Liver (tissue), 9 donors: ENCODE measurements around the gene PCDHGC5. TPM values are rescaled to one million over a fixed set of nuclear protein-coding genes. Genes with fewer than 3 reads are reported as not detected.

Experiments used
- DNase-seq: peaks from one replicate; pipeline ENCODE4 v3.0.0-alpha.2; 2017; ENCODE audit warnings: low spot score
- H3K27ac ChIP-seq, 2 donors: one replicate each; pipeline ENCODE4 v1.7.0; 2013; ENCODE audit warnings: inconsistent platforms in 2 of 2, low read length in 2 of 2, control low read depth in 1 of 2, low read depth in 1 of 2, mild to moderate bottlenecking in 1 of 2
- H3K27me3 ChIP-seq, 4 donors: one replicate each; pipeline versions ENCODE4 v1.6.1 to v1.7.0; 2013; ENCODE audit warnings: low read length in 3 of 4, inconsistent platforms in 1 of 4, mild to moderate bottlenecking in 1 of 4, moderate library complexity in 1 of 4; ENCODE audit not compliant: control insufficient read depth in 4 of 4, insufficient read depth in 4 of 4
- H3K36me3 ChIP-seq, 4 donors: one replicate each; pipeline versions ENCODE4 v1.6.1 to v1.7.0; 2013; ENCODE audit warnings: low read length in 3 of 4, mild to moderate bottlenecking in 3 of 4, low read depth in 1 of 4, moderate library complexity in 1 of 4; ENCODE audit not compliant: control insufficient read depth in 4 of 4, insufficient read depth in 3 of 4
- H3K4me1 ChIP-seq, 4 donors: one replicate each; pipeline versions ENCODE4 v1.6.1 to v1.7.0; 2013; ENCODE audit warnings: low read length in 3 of 4, mild to moderate bottlenecking in 3 of 4, moderate library complexity in 1 of 4; ENCODE audit not compliant: control insufficient read depth in 4 of 4, insufficient read depth in 4 of 4
- H3K4me3 ChIP-seq, 3 donors: one replicate each; pipeline versions ENCODE4 v1.6.1 to v1.7.0; 2013; ENCODE audit warnings: low read length in 3 of 3, control low read depth in 1 of 3, low read depth in 1 of 3, mild to moderate bottlenecking in 1 of 3
- H3K9ac ChIP-seq, 2 donors: one replicate each; pipeline ENCODE4 v1.7.0; 2013; ENCODE audit warnings: low read length in 2 of 2, mild to moderate bottlenecking in 2 of 2, moderate library complexity in 2 of 2, control low read depth in 1 of 2, low read depth in 1 of 2
- H3K9me3 ChIP-seq, 4 donors: one replicate each; pipeline versions ENCODE4 v1.6.1 to v1.7.0; 2013; ENCODE audit warnings: low read length in 3 of 4; ENCODE audit not compliant: control insufficient read depth in 4 of 4
- EGR1 ChIP-seq, 2 donors: IDR thresholded peaks; 2 replicates each; pipeline ENCODE4 v1.6.1; 2016 to 2018; ENCODE audit warnings: antibody characterized with exemption in 2 of 2, low read depth in 2 of 2
- FOXA1 ChIP-seq: IDR thresholded peaks from 2 replicates; pipeline ENCODE4 v1.6.1; 2016; ENCODE audit warnings: antibody characterized with exemption
- FOXA2 ChIP-seq: IDR thresholded peaks from 2 replicates; pipeline ENCODE4 v1.6.1; 2016; ENCODE audit warnings: antibody characterized with exemption
- GABPA ChIP-seq, 2 donors: IDR thresholded peaks in 1 of 2; conservative IDR thresholded peaks in 1 of 2; 2 replicates each; pipeline ENCODE4 v1.6.1; 2016; ENCODE audit warnings: antibody characterized with exemption in 2 of 2, mild to moderate bottlenecking in 1 of 2, moderate library complexity in 1 of 2
- HNF4A ChIP-seq, 2 donors: conservative IDR thresholded peaks; 2 replicates each; pipeline ENCODE4 v1.6.1; 2016; ENCODE audit warnings: antibody characterized with exemption in 2 of 2, mild to moderate bottlenecking in 2 of 2
- HNF4G ChIP-seq: IDR thresholded peaks from 2 replicates; pipeline ENCODE4 v1.6.1; 2016; ENCODE audit warnings: antibody characterized with exemption
- JUND ChIP-seq, 2 donors: IDR thresholded peaks; 2 replicates each; pipeline ENCODE4 v1.6.1; 2016; ENCODE audit warnings: antibody characterized with exemption in 2 of 2
- NR2F2 ChIP-seq: IDR thresholded peaks from 2 replicates; pipeline ENCODE4 v1.6.1; 2016; ENCODE audit warnings: antibody characterized with exemption
- RAD21 ChIP-seq, 2 donors: IDR thresholded peaks; 2 replicates each; pipeline ENCODE4 v1.6.1; 2016; ENCODE audit warnings: antibody characterized with exemption in 2 of 2, mild to moderate bottlenecking in 2 of 2
- RXRA ChIP-seq, 2 donors: IDR thresholded peaks; 2 replicates each; pipeline ENCODE4 v1.6.1; 2017 to 2018; ENCODE audit warnings: antibody characterized with exemption in 2 of 2, mild to moderate bottlenecking in 1 of 2
- SP1 ChIP-seq: IDR thresholded peaks from 2 replicates; pipeline ENCODE4 v1.6.1; 2018; ENCODE audit warnings: antibody characterized with exemption, mild to moderate bottlenecking
- TAF1 ChIP-seq: conservative IDR thresholded peaks from 2 replicates; pipeline ENCODE4 v1.6.1; 2016; ENCODE audit warnings: antibody characterized with exemption, mild to moderate bottlenecking
- YY1 ChIP-seq: IDR thresholded peaks from 2 replicates; pipeline ENCODE4 v1.6.1; 2016; ENCODE audit warnings: antibody characterized with exemption, mild to moderate bottlenecking
- WGBS: extraction: QIAGEN DNeasy Blood & Tissue Kit; methylation state at CpG from one replicate; pipeline ENCODE4 v1.1.7; 2013; 5-methylcytosine and 5-hydroxymethylcytosine counted together
- polyA plus RNA-seq, 2 donors: library from polyadenylated mRNA; stranded (reverse) in 1 of 2; unstranded in 1 of 2; fragments of 200-250 nt in 1 of 2; fragments of >200 nt in 1 of 2; fragmentation: Nextera tagmentation in 1 of 2; extraction: Ambion mirVana in 1 of 2; gene quantifications; one replicate each; pipeline versions ENCODE4 v1.2.1 to v1.2.3, GENCODE V29; 2013 to 2015
- total RNA-seq, 2 donors: library from RNA; depleted of rRNA; stranded (reverse); fragments of >200 nt; gene quantifications; one replicate each; pipeline ENCODE4 v1.2.3, GENCODE V29; 2014
- TF ChIP-seq, protein P1 (sequence below): fragments of 150-350 bp; IDR thresholded peaks from 2 replicates; pipeline ENCODE4 v1.5.1; 2017; ENCODE audit warnings: improper control_type of control experiment, low read depth, low read length; ENCODE audit not compliant: missing input control
- TF ChIP-seq, protein P2 (sequence below): IDR thresholded peaks from 2 replicates; pipeline ENCODE4 v1.6.1; 2016; ENCODE audit warnings: antibody characterized with exemption
- TF ChIP-seq, protein P3 (sequence below): IDR thresholded peaks from 2 replicates; pipeline ENCODE4 v1.6.1; 2016; ENCODE audit warnings: antibody characterized with exemption
- TF ChIP-seq, protein P4 (sequence below): IDR thresholded peaks from 2 replicates; pipeline ENCODE4 v1.6.1; 2016; ENCODE audit warnings: antibody characterized with exemption, mild to moderate bottlenecking
- TF ChIP-seq, protein P5 (sequence below): IDR thresholded peaks from 2 replicates; pipeline ENCODE4 v1.6.1; 2016; ENCODE audit warnings: antibody characterized with exemption
- donor health status: healthy.
- donor health status: healthy.
- donor health status: healthy.
- donor health status: healthy.
- donor health status: healthy.

Gene PCDHGC5
- total and polyA plus RNA-seq, 4 donors: 0.02 to 1.1 (median 0.19) TPM; not detected in 1

DNA sequence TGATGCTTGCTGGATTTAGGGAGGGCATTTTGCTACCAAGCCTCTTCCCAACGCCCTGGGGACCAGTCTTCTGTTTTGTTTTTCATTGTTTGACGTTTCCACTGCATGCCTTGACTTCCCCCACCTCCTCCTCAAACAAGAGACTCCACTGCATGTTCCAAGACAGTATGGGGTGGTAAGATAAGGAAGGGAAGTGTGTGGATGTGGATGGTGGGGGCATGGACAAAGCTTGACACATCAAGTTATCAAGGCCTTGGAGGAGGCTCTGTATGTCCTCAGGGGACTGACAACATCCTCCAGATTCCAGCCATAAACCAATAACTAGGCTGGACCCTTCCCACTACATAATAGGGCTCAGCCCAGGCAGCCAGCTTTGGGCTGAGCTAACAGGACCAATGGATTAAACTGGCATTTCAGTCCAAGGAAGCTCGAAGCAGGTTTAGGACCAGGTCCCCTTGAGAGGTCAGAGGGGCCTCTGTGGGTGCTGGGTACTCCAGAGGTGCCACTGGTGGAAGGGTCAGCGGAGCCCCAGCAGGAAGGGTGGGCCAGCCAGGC, 23.0 kb downstream of the PCDHGC5 start (continued):
- TF ChIP-seq GABPA (IDR thresholded peaks at IDR 0.05 in 1 of 2, conservative IDR thresholded peaks at IDR 0.05 in 1 of 2): no peak

DNA sequence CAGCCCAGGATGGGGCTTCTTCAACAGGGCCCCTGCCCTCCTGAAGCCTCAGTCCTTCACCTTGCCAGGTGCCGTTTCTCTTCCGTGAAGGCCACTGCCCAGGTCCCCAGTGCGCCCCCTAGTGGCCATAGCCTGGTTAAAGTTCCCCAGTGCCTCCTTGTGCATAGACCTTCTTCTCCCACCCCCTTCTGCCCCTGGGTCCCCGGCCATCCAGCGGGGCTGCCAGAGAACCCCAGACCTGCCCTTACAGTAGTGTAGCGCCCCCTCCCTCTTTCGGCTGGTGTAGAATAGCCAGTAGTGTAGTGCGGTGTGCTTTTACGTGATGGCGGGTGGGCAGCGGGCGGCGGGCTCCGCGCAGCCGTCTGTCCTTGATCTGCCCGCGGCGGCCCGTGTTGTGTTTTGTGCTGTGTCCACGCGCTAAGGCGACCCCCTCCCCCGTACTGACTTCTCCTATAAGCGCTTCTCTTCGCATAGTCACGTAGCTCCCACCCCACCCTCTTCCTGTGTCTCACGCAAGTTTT, 23.6 kb downstream of the PCDHGC5 start:
- H3K4me1 ChIP-seq: peaks cover 4 to 20% (median 7%) of the 10 kb centered on the region in 4 donors
- peak; percentile 89 for DNase-seq
- H3K9ac ChIP-seq: no peak overlapping the region
- H3K36me3 ChIP-seq: peaks cover 8 to 23% (median 16%) of the 10 kb centered on the region in 4 donors
- H3K27me3 ChIP-seq: no peaks in the 10 kb centered on the region
- TF ChIP-seq, protein P1, sequence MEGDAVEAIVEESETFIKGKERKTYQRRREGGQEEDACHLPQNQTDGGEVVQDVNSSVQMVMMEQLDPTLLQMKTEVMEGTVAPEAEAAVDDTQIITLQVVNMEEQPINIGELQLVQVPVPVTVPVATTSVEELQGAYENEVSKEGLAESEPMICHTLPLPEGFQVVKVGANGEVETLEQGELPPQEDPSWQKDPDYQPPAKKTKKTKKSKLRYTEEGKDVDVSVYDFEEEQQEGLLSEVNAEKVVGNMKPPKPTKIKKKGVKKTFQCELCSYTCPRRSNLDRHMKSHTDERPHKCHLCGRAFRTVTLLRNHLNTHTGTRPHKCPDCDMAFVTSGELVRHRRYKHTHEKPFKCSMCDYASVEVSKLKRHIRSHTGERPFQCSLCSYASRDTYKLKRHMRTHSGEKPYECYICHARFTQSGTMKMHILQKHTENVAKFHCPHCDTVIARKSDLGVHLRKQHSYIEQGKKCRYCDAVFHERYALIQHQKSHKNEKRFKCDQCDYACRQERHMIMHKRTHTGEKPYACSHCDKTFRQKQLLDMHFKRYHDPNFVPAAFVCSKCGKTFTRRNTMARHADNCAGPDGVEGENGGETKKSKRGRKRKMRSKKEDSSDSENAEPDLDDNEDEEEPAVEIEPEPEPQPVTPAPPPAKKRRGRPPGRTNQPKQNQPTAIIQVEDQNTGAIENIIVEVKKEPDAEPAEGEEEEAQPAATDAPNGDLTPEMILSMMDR: peak; percentile 69
- TF ChIP-seq FOXA1 (no peak), RXRA (IDR thresholded peaks at IDR 0.05) (no peak), RAD21 (IDR thresholded peaks at IDR 0.05) (peak; percentile 65 to 78)
- peak overlapping the region in 2 of 3 donors; percentile 27 to 51 for H3K4me3 ChIP-seq
- peak overlapping the region; percentile 58 to 72 for H3K27ac ChIP-seq
- H3K9me3 ChIP-seq: no peaks in the 10 kb centered on the region
- 14% methylated on average over 28 of the region's 28 CpGs for WGBS

DNA sequence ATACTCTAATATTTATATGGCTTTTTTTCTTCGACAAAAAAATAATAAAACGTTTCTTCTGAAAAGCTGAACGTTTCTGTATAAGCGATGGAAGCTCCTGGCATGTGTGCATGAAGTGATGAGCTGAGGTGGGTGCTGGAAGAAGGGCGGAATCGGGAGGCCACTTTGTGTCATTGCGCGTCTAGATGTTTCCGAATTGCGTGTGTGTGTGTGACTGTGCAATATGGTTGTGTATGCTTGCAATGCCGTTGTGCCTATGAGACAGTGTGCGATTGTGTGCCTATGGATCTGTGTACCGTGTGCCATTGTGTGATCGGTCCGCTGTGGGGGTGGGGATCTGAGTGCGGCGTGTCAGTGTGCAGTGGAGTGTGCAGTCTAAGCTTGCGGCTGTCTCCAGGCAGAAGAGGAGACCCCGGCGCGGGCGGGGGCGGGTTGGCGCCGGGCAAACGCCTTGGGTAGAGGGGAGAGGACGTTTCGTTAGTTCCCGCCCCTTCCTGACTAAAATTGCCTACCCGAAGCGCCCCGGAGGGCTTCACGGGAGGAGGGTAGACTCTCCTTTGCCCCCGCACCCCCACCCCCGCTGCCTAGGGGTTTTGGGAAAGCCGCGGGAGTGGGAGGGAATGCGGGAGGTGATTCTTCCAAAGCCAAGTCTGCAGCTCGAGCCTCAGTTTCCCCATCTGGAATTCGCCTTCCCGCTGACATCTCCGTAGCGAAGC, 24.2 kb downstream of the PCDHGC5 start:
- no peak for TF ChIP-seq SP1
- TF ChIP-seq, protein P2, sequence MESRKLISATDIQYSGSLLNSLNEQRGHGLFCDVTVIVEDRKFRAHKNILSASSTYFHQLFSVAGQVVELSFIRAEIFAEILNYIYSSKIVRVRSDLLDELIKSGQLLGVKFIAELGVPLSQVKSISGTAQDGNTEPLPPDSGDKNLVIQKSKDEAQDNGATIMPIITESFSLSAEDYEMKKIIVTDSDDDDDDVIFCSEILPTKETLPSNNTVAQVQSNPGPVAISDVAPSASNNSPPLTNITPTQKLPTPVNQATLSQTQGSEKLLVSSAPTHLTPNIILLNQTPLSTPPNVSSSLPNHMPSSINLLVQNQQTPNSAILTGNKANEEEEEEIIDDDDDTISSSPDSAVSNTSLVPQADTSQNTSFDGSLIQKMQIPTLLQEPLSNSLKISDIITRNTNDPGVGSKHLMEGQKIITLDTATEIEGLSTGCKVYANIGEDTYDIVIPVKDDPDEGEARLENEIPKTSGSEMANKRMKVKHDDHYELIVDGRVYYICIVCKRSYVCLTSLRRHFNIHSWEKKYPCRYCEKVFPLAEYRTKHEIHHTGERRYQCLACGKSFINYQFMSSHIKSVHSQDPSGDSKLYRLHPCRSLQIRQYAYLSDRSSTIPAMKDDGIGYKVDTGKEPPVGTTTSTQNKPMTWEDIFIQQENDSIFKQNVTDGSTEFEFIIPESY: no peak
- no peak for TF ChIP-seq FOXA2
- no peak for TF ChIP-seq RXRA (IDR thresholded peaks at IDR 0.05)
- no peak for TF ChIP-seq FOXA1
- TF ChIP-seq, protein P3, sequence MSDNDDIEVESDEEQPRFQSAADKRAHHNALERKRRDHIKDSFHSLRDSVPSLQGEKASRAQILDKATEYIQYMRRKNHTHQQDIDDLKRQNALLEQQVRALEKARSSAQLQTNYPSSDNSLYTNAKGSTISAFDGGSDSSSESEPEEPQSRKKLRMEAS: no peak
- no peak for TF ChIP-seq NR2F2
- no peak for TF ChIP-seq HNF4A (conservative IDR thresholded peaks at IDR 0.05)
- TF ChIP-seq, protein P4, sequence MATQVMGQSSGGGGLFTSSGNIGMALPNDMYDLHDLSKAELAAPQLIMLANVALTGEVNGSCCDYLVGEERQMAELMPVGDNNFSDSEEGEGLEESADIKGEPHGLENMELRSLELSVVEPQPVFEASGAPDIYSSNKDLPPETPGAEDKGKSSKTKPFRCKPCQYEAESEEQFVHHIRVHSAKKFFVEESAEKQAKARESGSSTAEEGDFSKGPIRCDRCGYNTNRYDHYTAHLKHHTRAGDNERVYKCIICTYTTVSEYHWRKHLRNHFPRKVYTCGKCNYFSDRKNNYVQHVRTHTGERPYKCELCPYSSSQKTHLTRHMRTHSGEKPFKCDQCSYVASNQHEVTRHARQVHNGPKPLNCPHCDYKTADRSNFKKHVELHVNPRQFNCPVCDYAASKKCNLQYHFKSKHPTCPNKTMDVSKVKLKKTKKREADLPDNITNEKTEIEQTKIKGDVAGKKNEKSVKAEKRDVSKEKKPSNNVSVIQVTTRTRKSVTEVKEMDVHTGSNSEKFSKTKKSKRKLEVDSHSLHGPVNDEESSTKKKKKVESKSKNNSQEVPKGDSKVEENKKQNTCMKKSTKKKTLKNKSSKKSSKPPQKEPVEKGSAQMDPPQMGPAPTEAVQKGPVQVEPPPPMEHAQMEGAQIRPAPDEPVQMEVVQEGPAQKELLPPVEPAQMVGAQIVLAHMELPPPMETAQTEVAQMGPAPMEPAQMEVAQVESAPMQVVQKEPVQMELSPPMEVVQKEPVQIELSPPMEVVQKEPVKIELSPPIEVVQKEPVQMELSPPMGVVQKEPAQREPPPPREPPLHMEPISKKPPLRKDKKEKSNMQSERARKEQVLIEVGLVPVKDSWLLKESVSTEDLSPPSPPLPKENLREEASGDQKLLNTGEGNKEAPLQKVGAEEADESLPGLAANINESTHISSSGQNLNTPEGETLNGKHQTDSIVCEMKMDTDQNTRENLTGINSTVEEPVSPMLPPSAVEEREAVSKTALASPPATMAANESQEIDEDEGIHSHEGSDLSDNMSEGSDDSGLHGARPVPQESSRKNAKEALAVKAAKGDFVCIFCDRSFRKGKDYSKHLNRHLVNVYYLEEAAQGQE: no peak
- TF ChIP-seq GABPA (IDR thresholded peaks at IDR 0.05 in 1 of 2, conservative IDR thresholded peaks at IDR 0.05 in 1 of 2): no peak
- no peak for TF ChIP-seq TAF1
- TF ChIP-seq YY1: no peak
- TF ChIP-seq HNF4G: no peak
- TF ChIP-seq, protein P5, sequence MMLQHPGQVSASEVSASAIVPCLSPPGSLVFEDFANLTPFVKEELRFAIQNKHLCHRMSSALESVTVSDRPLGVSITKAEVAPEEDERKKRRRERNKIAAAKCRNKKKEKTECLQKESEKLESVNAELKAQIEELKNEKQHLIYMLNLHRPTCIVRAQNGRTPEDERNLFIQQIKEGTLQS: no peak
- TF ChIP-seq EGR1 (IDR thresholded peaks at IDR 0.05; ENCODE audit: low read depth in 2 of 2): no peak
- no peak for TF ChIP-seq JUND (IDR thresholded peaks at IDR 0.05)
- no peak for TF ChIP-seq RAD21 (IDR thresholded peaks at IDR 0.05)
- TF ChIP-seq, protein P1: no peak
- H3K27ac ChIP-seq: peak overlapping the region; percentile 58 to 72
- H3K4me1 ChIP-seq: peaks cover 4 to 20% (median 7%) of the 10 kb centered on the region in 4 donors
- no peaks in the 10 kb centered on the region for H3K9me3 ChIP-seq
- peak overlapping the region; percentile 27 to 63 (median 51) for H3K4me3 ChIP-seq
- H3K36me3 ChIP-seq: peaks cover 10 to 27% (median 21%) of the 10 kb centered on the region in 4 donors
- no peaks in the 10 kb centered on the region for H3K27me3 ChIP-seq
- WGBS: 18% methylated on average over 43 of the region's 43 CpGs
- H3K9ac ChIP-seq: no peak overlapping the region
- peak; percentile 56 for DNase-seq
